T-helper 22 cell (primary cell): ENCODE results near the gene SLC25A26.
A peak's percentile ranks its signal among the peaks of the same experiment; 100 is the strongest.
"Not testable (repeated sequence)": the region's sequence is repeated elsewhere in the genome, so short reads cannot be mapped to it uniquely, and the experiment has no call there.

Source experiments
- DNase-seq: peaks from one replicate; pipeline ENCODE4 v3.0.0-alpha.2; 2020; ENCODE audit warnings: low read depth

The SLC25A26 gene

GRCh38 chr3:66270288-66270687, 49.5 kb downstream of the SLC25A26 start:
- no peak for DNase-seq

GRCh38 chr3:66270701-66271100, 49.9 kb downstream of the SLC25A26 start:
- no peak for DNase-seq

GRCh38 chr3:66271231-66271630, 50.4 kb downstream of the SLC25A26 start:
- no peak for DNase-seq

DNA sequence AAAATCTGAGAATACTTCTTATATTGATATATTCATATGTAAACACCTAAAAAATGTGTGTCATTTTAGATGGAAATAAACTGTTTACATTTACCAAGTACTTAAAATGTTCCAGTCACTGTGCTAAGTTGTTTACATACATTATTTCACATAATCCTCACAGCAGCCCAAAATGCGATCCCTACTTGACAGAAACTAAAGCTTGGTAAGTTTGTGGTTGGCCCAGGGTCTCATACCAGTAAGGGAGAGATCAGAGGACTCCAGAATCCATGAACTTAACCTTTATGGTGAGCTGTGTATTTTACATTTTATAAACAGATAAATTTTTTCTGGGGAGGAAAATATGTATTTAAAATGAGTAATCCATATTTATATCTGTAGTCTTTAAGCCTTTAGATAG, 51.2 kb downstream of the SLC25A26 start:
- DNase-seq: no peak

- DNase-seq: not testable (repeated sequence)
Observed at GRCh38 chr3:66274837-66275236, 54.0 kb downstream of the SLC25A26 start.

GRCh38 chr3:66276705-66277274, 56.0 kb downstream of the SLC25A26 start:
- DNase-seq: peak; percentile 25

- DNase-seq: no peak
Observed at GRCh38 chr3:66279168-66279567, 58.4 kb downstream of the SLC25A26 start.

DNA sequence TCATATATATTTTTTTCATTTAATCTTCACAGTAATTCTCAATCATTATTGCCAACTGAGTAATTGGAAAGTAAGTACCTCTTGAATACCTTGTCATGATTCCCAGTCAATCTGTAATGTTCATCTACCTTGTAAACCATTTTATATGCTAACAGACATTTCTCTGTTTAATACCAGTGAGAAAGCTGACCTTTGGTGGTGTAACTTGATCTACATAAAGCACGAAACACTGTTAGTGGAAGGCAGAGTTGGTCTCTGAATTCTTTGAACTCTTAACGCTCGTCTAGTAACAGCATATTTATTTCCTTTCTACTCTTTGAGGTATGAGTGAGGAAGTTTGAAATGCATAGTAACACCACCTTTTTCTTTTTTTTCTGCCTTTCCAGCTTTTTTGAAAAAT, 59.5 kb downstream of the SLC25A26 start:
- no peak for DNase-seq

GRCh38 chr3:66291922-66292321, 71.1 kb downstream of the SLC25A26 start:
- not testable (repeated sequence) for DNase-seq

GRCh38 chr3:66297260-66297873, 76.6 kb downstream of the SLC25A26 start:
- DNase-seq: no peak

GRCh38 chr3:66297900-66298299, 77.1 kb downstream of the SLC25A26 start:
- no peak for DNase-seq

GRCh38 chr3:66298591-66298990, 77.8 kb downstream of the SLC25A26 start:
- DNase-seq: no peak

DNA sequence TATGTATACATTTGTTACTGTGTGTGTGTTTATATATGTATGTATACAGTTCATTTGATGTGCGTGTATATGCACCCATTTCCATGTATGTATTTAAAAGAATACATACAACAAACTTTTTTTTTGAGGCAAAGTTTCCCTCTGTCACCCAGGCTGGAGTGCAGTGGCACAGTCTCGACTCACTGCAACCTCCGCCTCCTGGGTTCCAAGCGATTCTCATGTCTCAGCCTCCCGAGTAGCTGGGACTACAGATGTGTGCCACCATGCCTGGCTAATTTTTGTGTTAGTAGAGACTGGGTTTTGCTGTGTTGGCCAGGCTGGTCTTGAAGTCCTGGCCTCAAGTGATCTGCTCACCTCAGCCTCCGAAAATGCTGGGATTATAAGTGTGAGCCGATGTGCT, 78.3 kb downstream of the SLC25A26 start:
- not testable (repeated sequence) for DNase-seq

DNA sequence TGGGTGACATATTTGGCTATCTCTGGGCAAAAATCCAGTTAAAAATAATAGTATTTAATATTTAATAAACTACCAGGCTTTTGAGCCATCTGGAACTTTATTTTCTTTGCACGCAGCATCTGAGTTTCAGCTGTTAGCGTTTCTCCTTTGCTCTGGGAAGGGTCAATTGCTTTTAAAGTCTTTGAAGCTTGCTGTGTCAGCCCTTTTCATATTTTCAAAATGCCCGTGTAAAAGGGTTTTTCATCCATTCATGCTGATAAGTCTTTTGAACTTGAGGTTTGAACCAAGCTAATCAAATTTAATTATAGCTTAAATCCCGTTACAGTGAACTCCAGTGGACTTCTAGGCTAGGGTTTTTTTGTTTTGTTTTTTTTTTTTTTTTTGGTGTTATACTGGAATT, 79.1 kb downstream of the SLC25A26 start:
- DNase-seq: no peak

DNA sequence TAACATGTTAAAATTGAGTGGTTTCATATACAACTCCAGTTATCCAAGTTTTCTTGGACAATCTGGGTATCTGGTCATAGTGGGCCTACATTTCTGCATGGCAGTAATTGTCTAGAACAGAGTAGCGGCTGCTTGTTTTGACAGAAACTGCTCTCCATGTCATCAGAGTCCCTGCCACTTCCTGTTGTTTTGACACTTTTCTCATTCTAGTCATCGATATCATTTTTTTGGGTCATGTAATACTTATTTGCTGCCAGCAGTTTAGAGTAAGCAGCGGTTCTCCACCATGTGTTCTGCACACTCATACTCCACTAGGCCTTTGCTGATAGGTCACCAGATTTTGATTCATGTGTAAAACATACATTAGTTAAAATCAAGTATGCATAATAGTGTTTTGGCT, 81.5 kb downstream of the SLC25A26 start:
- DNase-seq: peak; percentile 45

DNA sequence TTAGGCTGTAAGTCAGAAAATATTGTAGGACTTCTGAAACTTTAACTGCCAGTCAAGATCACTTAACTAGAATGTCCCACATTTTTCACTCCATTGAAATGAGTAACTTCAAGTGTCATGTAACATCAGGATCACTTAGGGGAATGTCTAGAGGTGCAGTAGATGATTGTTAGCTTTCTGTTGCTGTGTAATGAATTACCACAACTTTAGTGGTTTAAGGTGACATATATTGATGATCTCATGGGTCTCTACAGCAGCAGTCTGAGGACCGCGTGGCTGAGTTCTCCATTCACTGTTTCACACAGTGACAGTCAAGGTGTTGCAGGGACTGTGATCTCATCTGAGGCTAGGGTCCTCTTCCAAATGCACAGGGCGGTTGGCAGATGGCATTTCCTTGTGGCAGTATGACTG, 82.7 kb downstream of the SLC25A26 start:
- DNase-seq: peak; percentile 59

DNA sequence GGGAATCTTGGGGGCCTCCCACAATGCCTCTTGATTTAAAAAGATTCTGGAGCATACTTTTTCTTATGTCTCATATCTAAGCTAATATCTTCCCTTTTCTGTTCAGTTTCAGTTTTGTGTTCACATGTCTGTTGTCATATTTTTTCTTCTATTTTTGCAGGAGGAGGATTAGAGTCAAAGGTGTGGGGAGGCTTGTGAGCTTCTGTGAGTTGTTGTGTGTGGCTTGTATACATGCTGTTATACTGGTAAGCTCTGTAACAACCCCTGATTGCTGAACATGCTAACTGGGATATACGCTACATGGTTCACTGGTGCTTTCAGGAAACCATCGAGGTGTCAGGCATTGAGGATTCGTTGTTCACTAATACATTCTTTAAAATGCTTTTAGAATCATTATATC, 83.5 kb downstream of the SLC25A26 start:
- DNase-seq: no peak

DNA sequence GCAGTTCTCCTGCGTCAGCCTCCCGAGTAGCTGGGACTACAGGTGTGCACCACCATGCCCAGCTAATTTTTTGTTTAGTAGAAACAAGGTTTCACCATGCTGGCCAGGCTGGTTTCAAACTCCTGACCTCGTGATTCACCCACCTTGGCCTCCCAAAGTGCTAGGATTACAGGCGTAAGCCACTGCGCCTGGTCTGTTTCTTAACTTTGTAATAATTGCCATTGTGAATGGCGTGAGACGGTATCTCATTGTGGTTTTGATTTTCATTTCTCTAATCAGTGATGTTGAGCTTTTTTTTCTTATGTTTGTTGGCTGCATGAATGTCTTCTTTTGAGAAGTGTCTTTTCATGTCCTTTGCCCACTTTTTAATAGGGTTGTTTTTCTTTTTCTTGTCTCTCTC, 85.3 kb downstream of the SLC25A26 start:
- not testable (repeated sequence) for DNase-seq

DNA sequence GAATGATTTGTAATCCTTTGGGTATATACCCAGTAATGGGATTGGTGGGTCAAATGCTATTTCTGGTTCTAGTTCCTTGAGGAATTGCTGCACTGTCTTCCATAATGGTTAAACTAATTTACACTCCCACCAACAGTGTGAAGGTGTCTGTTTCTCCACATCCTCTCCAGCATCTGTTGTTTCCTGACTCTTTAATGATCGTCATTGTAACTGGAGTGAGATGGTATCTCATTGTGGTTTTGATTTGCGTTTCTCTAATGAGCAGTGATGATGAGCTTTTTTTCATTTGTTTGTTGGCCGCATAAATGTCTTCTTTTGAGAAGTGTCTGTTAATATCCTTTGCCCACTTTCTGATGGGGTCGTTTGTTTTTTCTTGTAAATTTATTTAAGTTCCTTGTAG, 86.2 kb downstream of the SLC25A26 start:
- DNase-seq: not testable (repeated sequence)

DNA sequence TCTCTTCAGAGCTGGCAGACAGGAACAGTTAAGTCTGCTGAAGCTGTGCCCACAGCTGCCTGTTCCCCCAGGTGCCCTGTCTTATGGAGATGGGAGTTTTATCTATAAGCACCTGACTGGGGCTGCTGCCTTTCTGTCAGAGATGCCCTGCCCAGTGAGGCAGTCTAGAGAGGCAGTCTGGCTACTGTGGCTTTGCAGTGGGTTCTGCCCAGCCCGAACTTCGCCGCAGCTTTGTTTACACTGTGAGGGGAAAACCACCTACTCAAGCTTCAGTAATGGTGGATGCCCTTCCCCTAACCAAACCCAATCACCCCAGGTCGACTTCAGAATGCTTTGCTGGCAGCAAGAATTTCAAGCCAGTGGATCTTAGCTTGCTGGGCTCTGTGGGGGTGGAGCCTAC, 91.2 kb downstream of the SLC25A26 start:
- DNase-seq: no peak

DNA sequence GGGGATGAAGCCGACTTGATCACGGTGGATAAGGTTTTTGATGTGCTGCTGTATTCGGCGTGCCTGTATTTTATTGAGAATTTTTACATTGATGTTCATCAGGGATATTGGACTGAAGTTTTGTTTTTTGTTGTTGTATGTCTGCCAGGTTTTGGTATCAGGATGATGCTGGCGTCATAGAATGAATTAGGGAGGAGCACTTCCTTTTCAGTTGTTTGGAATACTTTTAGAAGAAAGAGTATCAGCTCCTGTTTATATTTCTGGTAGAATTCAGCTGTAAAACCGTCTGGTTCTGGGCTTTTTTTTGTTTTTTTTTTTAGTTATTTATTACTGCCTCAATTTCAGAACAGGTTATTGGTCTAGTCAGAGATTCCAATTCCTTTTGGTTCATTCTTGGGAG, 93.7 kb downstream of the SLC25A26 start:
- DNase-seq: no peak

GRCh38 chr3:66317750-66318376, 97.1 kb downstream of the SLC25A26 start:
- DNase-seq: no peak

DNA sequence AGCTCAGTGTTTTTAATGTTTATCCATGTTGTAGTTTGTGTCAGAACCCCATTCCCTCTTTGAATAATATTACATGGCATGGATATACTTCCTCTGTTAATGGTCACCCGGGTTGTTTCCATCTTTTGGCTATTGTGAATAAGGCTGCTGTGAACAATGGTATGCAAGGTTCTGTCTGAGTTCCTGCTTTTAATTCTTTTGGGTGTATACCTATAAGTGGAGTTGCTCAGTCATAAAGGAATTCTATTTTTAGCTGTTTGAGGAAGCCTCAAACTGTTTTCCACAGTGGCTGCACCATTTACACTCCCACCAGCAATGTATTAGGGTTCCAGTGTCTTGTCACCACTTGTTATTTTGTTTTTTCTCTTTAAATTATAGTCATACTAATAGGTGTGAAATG, 99.6 kb downstream of the SLC25A26 start:
- no peak for DNase-seq

GRCh38 chr3:66322436-66322835, 101.6 kb downstream of the SLC25A26 start:
- no peak for DNase-seq
